Cortex of kidney (tissue), 1 donor: ENCODE data around the gene LTBP3.
"Not testable (repeated sequence)": the region's sequence is repeated elsewhere in the genome, so short reads cannot be mapped to it uniquely, and the experiment has no call there.

Experiments
- DNase-seq: peaks from one replicate; lab custom pipeline; 2025; lab: John Stamatoyannopoulos, UW

The LTBP3 gene

DNA sequence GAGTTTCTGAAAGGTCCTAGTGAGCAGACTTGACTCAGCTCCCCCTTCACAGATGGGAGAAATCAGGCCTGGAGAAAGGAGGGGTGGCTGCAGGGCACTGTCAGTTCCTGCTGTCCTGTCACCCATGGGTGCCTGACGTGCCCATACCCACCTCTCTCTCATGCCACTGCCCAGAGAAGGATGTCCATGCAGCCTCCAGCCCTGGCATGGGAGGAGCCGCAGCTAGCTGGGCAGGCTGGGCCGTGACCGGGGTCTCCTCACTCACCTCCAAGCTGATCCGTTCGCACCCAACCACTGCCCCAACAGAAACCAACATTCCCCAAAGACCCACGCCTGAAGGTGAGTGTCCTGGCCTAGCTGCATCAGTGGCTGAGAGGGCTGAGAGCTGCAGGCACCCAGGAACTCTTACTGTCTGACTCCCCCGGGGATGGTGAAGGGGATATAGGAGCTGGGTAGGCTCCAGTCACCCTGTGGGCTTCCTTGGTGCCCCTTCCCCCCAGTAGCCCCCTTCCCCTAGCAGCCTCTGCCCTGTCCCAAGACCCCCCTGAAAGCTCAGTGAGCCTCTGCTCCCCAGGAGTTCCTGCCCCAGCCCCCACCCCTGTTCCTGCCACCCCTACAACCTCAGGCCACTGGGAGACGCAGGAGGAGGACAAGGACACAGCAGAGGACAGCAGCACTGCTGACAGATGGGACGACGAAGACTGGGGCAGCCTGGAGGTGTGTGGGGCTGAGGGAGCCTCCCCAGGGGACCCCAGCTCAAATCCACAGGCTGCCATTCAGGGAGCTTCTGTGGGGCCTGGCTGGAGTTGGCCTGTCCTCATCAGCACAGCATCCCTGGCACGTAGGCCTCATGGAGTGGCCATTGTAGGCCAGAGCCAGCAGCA lies 21.5 kb downstream of the LTBP3 start:
- DNase-seq: no peak

GRCh38 chr11:65535102-65535501 lies 23.1 kb downstream of the LTBP3 start:
- no peak for DNase-seq

DNA sequence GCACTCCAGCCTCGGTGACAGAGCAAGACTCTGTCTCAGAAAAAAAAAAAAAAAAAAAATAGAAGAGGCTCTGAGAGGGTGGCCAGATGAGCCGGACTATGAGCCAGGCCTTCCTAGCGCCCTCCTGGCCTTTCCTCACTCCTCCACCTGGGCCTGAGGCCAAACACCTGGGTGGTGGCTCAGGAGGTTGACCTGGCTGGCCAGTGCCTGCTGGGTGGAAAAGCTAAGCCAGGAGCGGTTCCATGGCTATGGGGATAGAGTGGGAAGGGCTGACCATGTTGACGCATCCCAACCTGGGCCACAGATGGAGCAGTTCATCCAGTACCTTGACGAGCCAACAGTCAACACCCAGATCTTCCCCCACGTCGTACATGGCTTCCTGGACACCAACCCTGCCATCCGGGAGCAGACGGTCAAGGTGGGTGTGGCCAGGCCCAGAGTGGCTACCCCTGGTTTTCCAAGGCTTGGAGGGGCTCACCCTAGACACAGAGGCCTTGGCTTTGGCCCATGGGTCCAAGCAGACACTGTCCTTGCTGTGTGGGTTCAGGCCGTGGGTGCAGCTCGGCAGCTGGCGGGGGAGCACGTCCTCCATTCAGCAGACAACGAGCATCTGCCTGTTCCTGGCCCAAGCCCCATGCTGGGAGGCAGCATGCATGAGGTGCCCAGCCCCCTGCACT lies 25.6 kb downstream of the LTBP3 start:
- DNase-seq: no peak

DNA sequence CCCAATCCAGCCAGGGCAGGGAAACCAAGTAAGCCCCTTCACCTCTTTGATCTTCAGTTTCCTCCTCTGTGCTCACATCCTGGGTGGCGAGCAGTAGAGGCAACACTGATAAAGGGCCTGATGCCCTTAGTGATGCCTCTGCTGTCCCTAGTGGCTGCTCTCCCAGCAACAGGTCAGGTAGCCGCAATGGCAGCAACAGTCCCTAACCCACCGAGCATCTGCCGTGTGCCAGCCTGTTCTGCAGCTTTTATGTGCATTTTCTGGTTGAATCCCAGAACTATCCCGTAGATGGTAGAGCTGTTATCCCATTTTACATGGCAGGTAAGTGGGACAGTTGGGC lies 28.0 kb downstream of the LTBP3 start:
- DNase-seq: no peak

DNA sequence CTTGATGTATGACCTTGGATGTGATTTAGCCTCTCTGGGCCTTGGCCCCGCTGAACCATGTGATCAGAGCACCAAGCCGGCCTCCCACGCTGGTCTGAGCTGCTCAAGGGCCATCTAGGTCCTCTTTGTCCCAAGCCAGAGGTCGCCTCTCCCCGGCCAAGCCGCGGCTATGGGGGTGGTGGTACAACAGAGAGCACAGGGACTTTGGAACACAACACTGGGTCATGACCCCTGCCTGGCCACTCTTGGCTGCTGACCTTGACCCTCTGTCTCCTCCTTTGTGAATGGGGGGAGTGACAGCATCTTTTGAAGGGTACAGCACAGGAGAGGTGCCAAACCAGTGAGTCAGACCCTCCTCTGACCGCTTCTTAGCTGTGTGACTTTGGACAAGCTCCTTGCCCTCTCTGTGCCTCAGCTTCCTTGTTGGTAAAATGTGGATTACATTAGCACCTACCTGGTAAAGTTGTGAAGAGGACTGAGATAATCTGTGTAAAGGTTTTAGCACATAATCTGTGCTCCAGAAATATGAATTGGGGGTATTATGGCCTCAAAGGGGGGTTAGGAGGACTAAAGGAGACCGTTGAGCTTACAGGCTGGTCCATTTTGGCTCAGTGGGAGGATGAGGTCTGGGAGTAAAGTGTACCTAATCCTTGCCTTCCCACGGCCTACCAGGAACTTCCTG lies 28.5 kb downstream of the LTBP3 start:
- DNase-seq: no peak

DNA sequence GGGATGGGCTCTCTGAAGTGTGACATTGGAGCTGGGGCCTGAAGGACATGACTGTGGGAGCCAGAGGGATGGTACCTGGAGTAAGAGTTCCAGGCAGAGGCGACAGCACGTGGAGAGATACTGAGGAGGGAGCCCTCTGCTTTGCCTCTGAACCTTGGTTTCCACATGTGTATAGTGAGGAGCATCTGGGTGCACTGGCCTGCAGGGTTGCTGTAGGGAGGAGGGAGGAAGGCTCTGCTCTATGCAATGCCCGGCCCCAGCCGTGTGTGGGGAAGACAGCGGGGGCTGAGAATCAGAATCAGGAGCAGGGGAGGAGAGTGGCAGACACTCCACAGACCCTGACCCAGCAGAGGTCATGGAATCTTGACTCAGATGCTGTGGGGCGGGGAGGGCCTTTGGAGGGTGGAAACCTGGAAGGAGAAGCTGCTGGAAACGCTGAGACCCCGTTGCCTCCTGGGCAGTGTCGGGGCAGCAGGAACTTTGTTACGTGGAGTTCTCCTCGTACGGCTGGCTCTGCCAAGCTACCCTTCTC lies 29.3 kb downstream of the LTBP3 start:
- DNase-seq: no peak

- no peak for DNase-seq
Observed at GRCh38 chr11:65526744-65527143, 31.4 kb downstream of the LTBP3 start.

DNA sequence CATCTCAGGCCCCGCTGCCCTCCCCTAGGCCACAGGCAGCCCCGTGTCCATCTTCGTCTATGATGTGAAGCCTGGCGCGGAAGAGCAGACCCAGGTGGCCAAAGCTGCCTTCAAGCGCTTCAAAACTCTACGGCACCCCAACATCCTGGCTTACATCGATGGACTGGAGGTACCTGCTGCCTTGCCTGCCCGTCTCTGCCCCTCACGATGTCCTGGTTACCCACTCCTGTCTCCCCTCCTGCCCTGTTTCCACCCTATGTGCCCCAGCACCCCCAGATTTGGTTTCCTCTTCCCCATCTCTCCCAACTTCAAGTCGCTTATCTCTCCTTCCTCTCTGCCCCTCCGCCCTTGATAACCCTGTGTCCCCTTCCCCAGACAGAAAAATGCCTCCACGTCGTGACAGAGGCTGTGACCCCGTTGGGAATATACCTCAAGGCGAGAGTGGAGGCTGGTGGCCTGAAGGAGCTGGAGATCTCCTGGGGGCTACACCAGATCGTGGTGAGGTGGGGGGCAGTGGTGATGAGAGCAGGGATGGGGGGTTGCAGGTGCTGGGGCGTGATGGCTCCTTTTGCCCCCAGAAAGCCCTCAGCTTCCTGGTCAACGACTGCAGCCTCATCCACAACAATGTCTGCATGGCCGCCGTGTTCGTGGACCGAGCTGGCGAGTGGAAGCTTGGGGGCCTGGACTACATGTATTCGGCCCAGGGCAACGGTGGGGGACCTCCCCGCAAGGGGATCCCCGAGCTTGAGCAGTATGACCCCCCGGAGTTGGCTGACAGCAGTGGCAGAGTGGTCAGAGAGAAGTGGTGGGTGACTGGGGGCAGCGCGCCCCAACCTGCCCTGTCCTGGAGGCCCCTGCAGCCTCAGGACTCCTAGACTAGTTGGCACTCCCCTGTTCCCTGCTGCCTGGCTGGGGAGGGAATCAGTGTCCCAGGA lies 32.3 kb downstream of the LTBP3 start:
- no peak for DNase-seq

DNA sequence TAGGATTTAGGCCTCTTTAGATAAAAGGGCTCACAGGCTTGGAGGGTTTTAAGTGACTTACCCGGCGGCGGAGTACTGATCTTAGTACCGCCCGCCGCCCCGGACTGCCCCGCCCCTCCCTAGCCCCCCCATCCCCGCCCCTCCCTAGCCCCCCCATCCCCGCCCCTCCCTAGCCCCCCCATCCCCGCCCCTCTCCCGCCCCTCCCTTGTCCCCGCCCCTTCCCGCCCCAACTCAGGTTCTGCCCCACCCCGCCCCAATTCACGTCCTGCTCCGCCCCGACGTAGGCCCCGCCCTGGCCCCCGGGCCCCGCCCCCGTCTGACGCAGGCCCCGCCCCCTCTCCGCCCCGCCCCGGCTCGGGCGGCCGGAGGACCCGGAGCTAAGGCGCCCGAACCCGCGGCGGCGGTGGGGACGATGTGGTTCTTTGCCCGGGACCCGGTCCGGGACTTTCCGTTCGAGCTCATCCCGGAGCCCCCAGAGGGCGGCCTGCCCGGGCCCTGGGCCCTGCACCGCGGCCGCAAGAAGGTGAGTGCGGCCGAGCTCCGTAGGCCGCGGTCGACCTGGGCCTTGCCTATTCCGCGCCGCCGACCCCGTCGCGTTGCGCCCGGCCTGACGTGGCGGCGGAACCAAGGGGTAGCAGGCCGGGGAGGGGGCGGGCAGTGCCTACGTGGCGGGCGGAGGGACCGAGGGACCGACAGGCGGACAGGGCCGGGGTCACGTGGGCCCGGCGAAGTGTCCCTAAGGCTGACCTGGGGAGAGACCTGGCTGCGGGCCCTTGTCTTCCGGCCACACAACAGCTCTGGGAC lies 33.2 kb downstream of the LTBP3 start, which contains the start of gene SCYL1:
Gene SCYL1 (plus strand): TSS at position 343 of the 805 bp plus-strand sequence. CDS start 71 bp downstream, at position 414.
- no peak for DNase-seq

DNA sequence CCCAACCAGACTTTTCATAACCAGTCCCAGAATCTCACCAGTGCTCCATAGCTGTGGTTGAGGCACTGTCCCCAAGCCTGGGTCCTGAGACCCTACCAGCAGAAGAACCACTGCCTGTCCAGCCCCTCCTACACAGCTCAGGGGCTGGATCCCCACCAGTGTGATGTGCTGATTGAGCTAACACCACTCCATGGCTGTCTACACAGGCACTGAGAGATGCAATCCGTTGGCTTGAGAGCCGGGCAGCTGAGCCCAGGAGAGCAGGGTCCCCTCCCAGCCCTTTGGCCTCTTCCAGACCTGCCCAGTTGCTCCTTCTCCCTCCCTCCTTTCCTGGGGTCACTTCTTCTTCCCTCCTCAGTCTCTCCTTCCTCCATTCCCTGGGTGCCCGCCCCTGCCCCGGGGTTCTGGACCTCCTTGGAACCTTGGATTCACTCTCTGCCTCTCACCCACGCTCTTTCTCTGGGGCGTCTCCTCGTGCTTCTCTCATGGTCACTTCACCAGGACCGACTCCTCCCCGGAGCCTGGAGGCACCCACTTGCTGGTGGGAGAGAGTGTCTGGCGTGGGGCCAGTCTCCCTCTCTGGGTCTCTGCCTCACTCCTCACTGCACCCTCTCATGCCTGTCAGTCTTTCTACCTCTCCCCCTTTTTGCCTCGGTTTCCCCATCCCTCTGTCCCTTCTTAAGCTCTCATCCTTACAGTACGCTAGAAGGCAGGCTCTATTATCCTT lies 34.0 kb downstream of the LTBP3 start:
- no peak for DNase-seq

DNA sequence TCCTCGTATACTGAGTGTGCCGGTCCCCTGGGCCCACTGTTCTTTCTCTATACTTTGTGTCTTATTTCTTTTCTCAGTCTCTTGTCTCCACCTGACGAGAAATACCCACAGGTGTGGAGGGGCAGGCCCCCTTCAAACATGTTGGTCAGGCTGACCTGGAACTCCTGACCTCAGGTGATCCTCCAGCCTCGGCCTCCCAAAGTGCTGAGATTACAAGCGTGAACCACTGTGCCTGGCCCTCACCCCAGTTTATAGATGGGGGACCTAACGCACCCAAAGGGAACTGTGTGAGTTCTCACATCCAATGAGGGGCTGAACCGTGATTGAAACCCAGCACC lies 34.6 kb downstream of the LTBP3 start:
- DNase-seq: not testable (repeated sequence)

- DNase-seq: not testable (repeated sequence)
Observed at GRCh38 chr11:65522718-65523630, 35.2 kb downstream of the LTBP3 start.

- DNase-seq: not testable (repeated sequence)
Observed at GRCh38 chr11:65521777-65522521, 36.2 kb downstream of the LTBP3 start.

GRCh38 chr11:65518941-65519549 lies 39.1 kb downstream of the LTBP3 start:
- not testable (repeated sequence) for DNase-seq

GRCh38 chr11:65516135-65516968 lies 41.8 kb downstream of the LTBP3 start:
- DNase-seq: no peak

DNA sequence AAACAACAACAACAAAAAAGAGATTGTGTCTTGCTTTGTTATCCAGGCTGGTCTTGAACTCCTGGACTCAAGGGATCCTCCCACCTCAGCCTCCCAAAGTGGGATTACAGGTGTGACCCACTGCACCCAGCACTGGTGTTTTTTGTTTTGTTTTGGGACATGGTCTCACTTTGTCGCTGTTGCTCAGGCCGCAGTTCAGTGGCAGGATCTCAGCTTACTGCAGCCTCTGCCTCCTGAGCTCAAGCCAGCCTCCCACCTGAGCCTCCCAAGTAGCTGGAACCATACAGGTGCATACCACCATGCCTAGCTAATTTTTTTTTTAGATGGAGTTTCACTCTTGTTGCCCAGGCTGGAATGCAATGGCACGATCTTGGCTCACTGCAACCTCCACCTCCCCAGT lies 45.8 kb downstream of the LTBP3 start:
- not testable (repeated sequence) for DNase-seq
